ENCODE data around the gene SDC4.

- TF ChIP-seq CTCF (IDR thresholded peaks at IDR 0.05), result no peak
- no peak for TF ChIP-seq POLR2AphosphoS5 (IDR thresholded peaks at IDR 0.05; ENCODE audit: low read depth, low read length)
- TF ChIP-seq EZH2phosphoT487 (IDR thresholded peaks at IDR 0.05; ENCODE audit: borderline replicate concordance, low read depth), result no peak
- TF ChIP-seq, protein P1, sequence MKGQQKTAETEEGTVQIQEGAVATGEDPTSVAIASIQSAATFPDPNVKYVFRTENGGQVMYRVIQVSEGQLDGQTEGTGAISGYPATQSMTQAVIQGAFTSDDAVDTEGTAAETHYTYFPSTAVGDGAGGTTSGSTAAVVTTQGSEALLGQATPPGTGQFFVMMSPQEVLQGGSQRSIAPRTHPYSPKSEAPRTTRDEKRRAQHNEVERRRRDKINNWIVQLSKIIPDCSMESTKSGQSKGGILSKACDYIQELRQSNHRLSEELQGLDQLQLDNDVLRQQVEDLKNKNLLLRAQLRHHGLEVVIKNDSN (IDR thresholded peaks at IDR 0.05; ENCODE audit: borderline replicate concordance, low read depth), result no peak
- TF ChIP-seq SIN3A (IDR thresholded peaks at IDR 0.05; ENCODE audit: borderline replicate concordance, low read depth, low read length), result no peak
- TF ChIP-seq RCOR1 (IDR thresholded peaks at IDR 0.05; ENCODE audit: low read length), result no peak
- TF ChIP-seq RFX5 (IDR thresholded peaks at IDR 0.05; ENCODE audit: low read length), result no peak
- no peak for TF ChIP-seq FOXJ3 (CRISPR knock-in tag; IDR thresholded peaks at IDR 0.05)
- TF ChIP-seq CHD2 (IDR thresholded peaks at IDR 0.05; ENCODE audit: low read length, partially characterized antibody), result no peak
- TF ChIP-seq, protein P2, sequence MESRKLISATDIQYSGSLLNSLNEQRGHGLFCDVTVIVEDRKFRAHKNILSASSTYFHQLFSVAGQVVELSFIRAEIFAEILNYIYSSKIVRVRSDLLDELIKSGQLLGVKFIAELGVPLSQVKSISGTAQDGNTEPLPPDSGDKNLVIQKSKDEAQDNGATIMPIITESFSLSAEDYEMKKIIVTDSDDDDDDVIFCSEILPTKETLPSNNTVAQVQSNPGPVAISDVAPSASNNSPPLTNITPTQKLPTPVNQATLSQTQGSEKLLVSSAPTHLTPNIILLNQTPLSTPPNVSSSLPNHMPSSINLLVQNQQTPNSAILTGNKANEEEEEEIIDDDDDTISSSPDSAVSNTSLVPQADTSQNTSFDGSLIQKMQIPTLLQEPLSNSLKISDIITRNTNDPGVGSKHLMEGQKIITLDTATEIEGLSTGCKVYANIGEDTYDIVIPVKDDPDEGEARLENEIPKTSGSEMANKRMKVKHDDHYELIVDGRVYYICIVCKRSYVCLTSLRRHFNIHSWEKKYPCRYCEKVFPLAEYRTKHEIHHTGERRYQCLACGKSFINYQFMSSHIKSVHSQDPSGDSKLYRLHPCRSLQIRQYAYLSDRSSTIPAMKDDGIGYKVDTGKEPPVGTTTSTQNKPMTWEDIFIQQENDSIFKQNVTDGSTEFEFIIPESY (IDR thresholded peaks at IDR 0.05; ENCODE audit: borderline replicate concordance, low read depth), result no peak
Measured at GRCh38 chr20:45323731-45324130, 24.5 kb downstream of the SDC4 start.
